KG1 (cell line): ENCODE data around the gene YY1AP1.
"Not testable (repeated sequence)": the region's sequence is repeated elsewhere in the genome, so short reads cannot be mapped to it uniquely, and the experiment has no call there.

Experiments
- DNase-seq: peaks from one replicate; lab custom pipeline; 2025; lab: John Stamatoyannopoulos, UW

Gene YY1AP1

GRCh38 chr1:155695608-155696007 lies 7.0 kb upstream of the YY1AP1 start:
- DNase-seq, result no peak

- DNase-seq, result no peak
Observed at GRCh38 chr1:155695072-155695471, 6.5 kb upstream of the YY1AP1 start.

- DNase-seq, result no peak
Observed at GRCh38 chr1:155694167-155694566, 5.6 kb upstream of the YY1AP1 start.

GRCh38 chr1:155691992-155692528 lies 3.5 kb upstream of the YY1AP1 start:
- DNase-seq, result no peak

DNA sequence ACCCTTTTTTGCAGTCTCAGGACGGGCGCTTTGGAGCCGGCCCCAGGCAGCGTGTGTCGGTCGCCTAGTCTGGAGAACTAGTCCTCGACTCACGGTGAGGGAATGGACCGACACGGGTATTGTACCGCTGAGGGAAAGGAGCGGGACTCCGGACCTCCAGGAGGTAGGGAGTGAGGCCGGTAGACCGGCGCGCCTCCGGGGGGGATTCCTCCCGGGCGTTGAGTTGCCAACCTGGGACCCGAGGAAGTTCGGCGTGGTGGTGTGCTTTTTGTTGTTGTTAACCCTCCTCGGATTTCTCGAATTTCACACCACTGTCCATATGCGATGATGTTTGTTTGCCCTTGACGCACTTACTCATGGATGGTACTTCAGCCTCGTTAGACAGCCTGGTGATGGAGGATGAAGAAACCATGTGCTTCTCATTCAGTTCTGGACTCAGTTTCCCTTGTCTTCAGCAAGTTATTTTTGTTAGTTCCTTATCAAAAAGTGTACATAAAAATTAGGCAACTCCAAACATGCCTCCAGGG lies 570 bp upstream of the YY1AP1 start, which contains the start of gene DAP3:
TSS of gene DAP3 (plus strand) at position 11 of the 527 bp plus-strand sequence. CDS start 20,689 bp downstream, outside the sequence.
- DNase-seq, result not testable (repeated sequence)

GRCh38 chr1:155687705-155688323 lies 760 bp downstream of the YY1AP1 start:
- DNase-seq, result peak; percentile 40

GRCh38 chr1:155681776-155682175 lies 6.8 kb downstream of the YY1AP1 start:
- DNase-seq, result no peak

DNA sequence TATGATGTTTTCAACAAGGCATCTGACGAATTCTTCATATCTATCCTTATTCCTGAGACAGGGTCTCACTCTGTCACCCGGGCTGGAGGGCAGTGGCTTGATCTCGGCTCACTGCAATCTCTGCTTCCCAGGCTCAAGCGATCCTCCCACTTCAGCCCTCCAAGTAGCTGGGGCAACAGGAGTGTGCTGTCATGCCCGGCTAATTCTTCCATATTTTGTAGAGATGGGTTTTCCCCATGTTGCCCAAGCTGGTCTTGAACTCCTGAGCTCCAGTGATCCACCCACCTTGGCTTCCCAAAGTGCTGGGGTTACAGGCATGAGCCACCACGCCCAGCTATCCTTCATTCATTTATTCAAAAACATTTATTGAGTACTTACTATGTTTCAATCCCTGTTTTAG lies 8.0 kb downstream of the YY1AP1 start:
- DNase-seq, result no peak

DNA sequence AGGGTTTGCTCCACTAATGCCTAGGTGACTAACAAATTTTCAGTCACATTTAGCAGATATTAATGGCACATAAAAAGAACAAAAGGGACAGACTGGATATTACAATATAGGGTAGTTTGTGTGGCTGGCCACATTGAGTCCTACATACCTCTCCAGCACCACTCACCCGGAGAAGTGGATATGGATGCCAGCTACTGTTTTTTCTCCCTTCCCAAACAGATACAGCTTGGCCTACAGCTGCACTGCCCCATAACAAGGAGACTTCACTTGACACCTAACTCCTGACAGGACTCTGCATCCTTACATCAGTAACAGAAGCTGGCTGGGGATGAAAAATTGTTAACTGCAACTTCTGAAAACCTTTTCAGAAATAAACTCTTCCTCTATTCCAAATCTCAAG lies 9.6 kb downstream of the YY1AP1 start:
- DNase-seq, result not testable (repeated sequence)

DNA sequence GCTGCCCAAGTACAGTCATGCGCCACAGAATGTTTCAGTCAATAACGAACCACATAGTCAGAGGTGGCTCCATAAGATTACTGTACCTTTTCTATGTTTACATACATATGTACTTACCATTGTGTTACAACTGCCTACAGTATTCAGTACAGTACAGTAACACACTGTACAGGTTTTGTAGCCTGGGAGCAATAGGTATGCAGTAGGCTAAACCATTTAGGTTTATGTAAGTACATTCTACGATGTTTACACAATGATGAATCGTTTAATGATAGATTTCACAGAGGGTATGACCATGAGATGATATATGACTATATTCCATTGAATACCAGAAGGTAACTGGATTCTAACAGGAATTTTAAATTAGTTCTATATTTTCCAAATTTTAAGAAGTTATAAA lies 10.5 kb downstream of the YY1AP1 start:
- no peak for DNase-seq

DNA sequence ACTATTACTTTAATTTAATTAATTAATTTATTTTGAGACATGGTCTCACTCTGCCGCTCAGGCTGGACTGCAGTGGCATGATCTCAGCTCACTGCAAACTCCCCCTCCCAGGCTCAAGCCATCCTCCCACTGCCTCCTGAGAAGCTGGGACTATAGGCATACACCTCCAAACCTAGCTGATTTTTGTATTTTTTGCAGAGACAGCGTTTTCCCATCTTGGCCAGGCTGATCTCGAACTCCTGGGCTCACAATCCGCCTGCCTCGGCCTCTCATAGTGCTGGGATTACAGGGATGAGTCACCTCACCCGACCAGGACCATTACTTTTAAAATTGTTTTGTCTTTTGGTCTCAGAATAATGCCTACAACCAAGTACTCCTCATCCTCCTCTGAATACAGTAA lies 15.6 kb downstream of the YY1AP1 start:
- no peak for DNase-seq

GRCh38 chr1:155671750-155672149 lies 16.8 kb downstream of the YY1AP1 start:
- DNase-seq, result no peak

DNA sequence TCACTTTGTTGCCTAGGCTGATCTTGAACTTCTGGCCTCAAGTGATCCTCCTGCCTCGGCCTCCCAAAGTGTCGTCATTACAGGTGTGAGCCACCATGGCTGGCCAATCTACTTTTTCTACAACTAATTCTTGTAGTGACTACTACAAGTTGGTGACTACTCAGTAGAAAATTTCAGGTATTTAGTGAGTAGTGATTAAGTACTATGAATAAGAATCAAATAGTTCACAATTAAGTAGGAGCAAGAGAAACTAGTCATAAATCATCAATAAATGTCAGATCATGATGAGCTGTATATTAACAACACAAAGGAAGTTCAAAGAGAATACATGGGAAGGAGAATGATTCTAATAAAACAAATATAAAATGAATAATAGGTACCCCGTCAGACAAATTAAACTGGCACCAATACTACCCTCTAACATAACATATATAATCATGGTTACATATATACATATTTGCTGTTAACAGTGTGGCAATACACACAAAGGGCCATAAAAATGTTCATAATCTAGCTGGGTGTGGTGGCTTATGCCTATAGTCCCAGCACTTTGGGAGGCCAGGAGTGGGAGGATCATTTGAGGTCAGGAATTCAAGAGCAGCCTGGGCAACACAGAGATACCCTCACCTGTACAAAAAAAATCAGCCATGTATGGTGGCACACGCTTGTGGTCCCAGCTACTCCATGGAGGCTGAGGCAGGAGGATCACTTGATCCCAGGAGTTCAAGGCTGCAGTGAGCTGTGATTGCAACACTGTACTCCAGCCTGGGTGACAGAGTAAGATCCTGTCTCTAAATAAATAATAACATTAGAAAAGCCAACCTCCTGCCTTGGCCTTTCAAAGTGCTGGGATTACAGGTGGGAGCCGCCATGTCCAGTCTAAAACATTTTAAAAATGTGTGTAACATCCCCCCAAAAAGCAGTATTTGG lies 19.1 kb downstream of the YY1AP1 start:
- DNase-seq, result no peak

GRCh38 chr1:155661239-155661638 lies 27.3 kb downstream of the YY1AP1 start:
- not testable (repeated sequence) for DNase-seq

DNA sequence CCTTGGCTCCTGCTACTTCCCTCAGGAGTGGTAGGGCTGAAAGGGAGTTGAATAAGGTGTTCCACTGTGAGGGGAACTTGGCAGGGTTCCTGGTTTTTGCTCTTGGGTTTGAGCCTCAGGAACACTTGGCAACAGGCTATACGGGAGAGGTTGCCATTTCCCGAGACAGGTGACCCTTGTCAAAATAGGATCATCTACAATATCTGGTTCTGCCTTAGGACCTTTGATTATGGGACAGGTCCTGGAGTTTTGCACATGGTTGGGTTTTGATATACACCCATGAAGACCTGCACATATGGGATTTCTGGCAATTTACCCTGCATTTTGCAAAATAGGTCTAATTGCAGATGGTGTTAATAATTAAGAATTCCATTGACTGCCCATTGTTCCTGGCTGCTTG lies 31.1 kb downstream of the YY1AP1 start:
- no peak for DNase-seq

- DNase-seq, result no peak
Observed at GRCh38 chr1:155652951-155653350, 35.6 kb downstream of the YY1AP1 start.

DNA sequence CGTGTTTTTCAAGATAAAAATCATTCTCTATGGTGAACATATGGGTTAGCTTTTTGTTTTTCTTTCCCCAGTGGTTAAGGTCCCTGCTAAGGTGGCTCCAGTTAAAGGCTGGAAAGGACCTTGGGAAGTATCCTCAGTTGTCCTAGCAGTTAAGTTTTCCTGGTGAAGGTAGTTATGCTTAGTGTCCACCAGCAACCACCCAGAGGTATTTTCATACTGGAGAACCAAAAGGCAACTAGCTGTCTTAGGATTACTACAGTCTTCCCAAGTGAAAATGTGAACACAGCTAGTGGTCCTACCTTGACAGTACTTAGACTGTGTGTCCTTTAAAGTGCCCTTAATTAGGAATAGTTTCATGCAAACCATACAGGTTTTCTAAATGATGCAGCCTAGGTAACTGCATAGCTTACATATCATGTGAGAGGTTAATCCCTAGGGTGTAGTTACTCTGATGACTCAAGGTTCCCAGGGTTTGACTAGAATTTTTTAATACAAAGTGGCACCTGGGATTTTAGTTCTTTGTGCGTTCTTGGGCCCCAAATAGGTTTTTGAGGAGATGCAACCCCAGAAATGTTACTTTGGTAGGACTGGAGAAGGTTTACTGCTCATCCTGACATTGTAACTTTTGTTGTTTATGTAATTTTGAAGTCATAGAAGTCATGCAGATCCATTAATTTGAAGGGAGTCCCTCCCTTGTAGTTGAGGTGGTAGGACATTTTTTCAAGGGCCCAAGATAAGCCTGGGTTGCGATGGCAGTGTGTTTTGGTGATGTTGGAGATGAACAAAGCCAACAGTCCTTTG lies 36.5 kb downstream of the YY1AP1 start:
- no peak for DNase-seq

- no peak for DNase-seq
Observed at GRCh38 chr1:155650231-155650757, 38.3 kb downstream of the YY1AP1 start.

GRCh38 chr1:155649676-155650075 lies 38.9 kb downstream of the YY1AP1 start:
- no peak for DNase-seq

GRCh38 chr1:155648207-155649147 lies 40.1 kb downstream of the YY1AP1 start:
- no peak for DNase-seq
